ENCODE data around the gene FYCO1.

GRCh38 chr3:45942051-45942825, 53.4 kb downstream of the FYCO1 start:
- no peak for TF ChIP-seq TAF1 (IDR thresholded peaks at IDR 0.05; ENCODE audit: low read depth)
- no peak for TF ChIP-seq NFIC (IDR thresholded peaks at IDR 0.05)
- no peak for TF ChIP-seq RAD21 (IDR thresholded peaks at IDR 0.05; ENCODE audit: low read depth)
- no peak for TF ChIP-seq YY1 (IDR thresholded peaks at IDR 0.05; ENCODE audit: low read depth)
- no peak for TF ChIP-seq MAX (IDR thresholded peaks at IDR 0.05)
